Neural progenitor cell (in vitro differentiated cells): ENCODE measurements around the gene STAT5A.

ENCODE experiments used
- EZH2 ChIP-seq: fragments of 200-600 bp; sonication (generic); IDR thresholded peaks from 2 replicates; pipeline ENCODE4 v1.6.1; 2017; ENCODE audit warnings: antibody characterized with exemption, mild to moderate bottlenecking, moderate library complexity
- EZH2phosphoT487 ChIP-seq: fragments of 200-600 bp; sonication (generic); IDR thresholded peaks from 2 replicates; pipeline ENCODE4 v1.6.1; 2017; ENCODE audit warnings: antibody characterized with exemption
- TF ChIP-seq, protein P1 (sequence below): fragments of 200-600 bp; sonication (generic); IDR thresholded peaks from 2 replicates; pipeline ENCODE4 v1.5.1; 2017; ENCODE audit warnings: antibody characterized with exemption, mild to moderate bottlenecking

DNA sequence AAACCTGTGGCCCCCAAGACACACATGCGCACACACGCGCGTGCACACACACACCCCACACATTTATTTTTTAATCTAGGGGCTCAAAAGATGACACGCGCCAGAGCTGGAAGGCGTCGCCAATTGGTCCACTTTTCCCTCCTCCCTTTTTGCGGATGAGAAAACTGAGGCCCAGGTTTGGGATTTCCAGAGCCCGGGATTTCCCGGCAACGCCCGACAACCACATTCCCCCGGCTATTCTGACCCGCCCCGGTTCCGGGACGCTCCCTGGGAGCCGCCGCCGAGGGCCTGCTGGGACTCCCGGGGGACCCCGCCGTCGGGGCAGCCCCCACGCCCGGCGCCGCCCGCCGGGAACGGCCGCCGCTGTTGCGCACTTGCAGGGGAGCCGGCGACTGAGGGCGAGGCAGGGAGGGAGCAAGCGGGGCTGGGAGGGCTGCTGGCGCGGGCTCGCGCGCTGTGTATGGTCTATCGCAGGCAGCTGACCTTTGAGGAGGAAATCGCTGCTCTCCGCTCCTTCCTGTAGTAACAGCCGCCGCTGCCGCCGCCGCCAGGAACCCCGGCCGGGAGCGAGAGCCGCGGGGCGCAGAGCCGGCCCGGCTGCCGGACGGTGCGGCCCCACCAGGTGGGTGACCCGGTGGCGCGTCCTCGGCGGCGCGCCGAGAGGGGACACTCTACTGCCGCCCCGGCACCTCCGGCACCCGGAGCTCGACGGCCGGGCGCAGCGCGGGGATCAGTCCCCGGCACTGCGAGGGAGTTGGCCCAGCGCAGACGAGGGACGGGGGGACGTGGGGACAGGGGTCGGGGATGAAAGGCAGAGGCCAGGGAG is at the start of gene STAT5A:
- TF ChIP-seq, protein P1, sequence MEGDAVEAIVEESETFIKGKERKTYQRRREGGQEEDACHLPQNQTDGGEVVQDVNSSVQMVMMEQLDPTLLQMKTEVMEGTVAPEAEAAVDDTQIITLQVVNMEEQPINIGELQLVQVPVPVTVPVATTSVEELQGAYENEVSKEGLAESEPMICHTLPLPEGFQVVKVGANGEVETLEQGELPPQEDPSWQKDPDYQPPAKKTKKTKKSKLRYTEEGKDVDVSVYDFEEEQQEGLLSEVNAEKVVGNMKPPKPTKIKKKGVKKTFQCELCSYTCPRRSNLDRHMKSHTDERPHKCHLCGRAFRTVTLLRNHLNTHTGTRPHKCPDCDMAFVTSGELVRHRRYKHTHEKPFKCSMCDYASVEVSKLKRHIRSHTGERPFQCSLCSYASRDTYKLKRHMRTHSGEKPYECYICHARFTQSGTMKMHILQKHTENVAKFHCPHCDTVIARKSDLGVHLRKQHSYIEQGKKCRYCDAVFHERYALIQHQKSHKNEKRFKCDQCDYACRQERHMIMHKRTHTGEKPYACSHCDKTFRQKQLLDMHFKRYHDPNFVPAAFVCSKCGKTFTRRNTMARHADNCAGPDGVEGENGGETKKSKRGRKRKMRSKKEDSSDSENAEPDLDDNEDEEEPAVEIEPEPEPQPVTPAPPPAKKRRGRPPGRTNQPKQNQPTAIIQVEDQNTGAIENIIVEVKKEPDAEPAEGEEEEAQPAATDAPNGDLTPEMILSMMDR, result no peak
- TF ChIP-seq EZH2 (peak; percentile 84), EZH2phosphoT487 (peak; percentile 37)
